Epithelial cell of prostate (primary cell): ENCODE measurements around the gene ARMH3.

Experiments used
- DNase-seq: peaks from one replicate; pipeline ENCODE4 v3.0.0-alpha.2; 2011; ENCODE audit warnings: low read depth, low spot score
- H3K27ac ChIP-seq: fragments of 450-650 bp; 2 replicates; pipeline ENCODE4 v1.5.1; 2017; ENCODE audit warnings: mild to moderate bottlenecking

The ARMH3 gene

GRCh38 chr10:101903827-101904550 lies 152.0 kb downstream of the ARMH3 start:
- no peak for DNase-seq
- H3K27ac ChIP-seq = no peak overlapping the region

GRCh38 chr10:101902820-101903145 lies 153.2 kb downstream of the ARMH3 start:
- DNase-seq = no peak
- no peak overlapping the region for H3K27ac ChIP-seq

- DNase-seq = no peak
- no peak overlapping the region for H3K27ac ChIP-seq
Measured at GRCh38 chr10:101902032-101902819, 153.7 kb downstream of the ARMH3 start.

- H3K27ac ChIP-seq = no peak overlapping the region
- no peak for DNase-seq
Measured at GRCh38 chr10:101901340-101901739, 154.6 kb downstream of the ARMH3 start.

- no peak for DNase-seq
- H3K27ac ChIP-seq = no peak overlapping the region
Measured at GRCh38 chr10:101897633-101898032, 158.3 kb downstream of the ARMH3 start.

- DNase-seq = no peak
Measured at GRCh38 chr10:101896225-101896877, 159.6 kb downstream of the ARMH3 start.

GRCh38 chr10:101895781-101896180 lies 160.2 kb downstream of the ARMH3 start:
- DNase-seq = no peak
- no peak overlapping the region for H3K27ac ChIP-seq

More at GRCh38 chr10:101896225-101896877, 159.6 kb downstream of the ARMH3 start:
- H3K27ac ChIP-seq = no peak overlapping the region

- no peak overlapping the region for H3K27ac ChIP-seq
- no peak for DNase-seq
Measured at GRCh38 chr10:101894742-101895141, 161.2 kb downstream of the ARMH3 start.

- no peak overlapping the region for H3K27ac ChIP-seq
- DNase-seq = no peak
Measured at GRCh38 chr10:101894266-101894665, 161.7 kb downstream of the ARMH3 start.

GRCh38 chr10:101893510-101894120 lies 162.4 kb downstream of the ARMH3 start:
- H3K27ac ChIP-seq = no peak overlapping the region
- DNase-seq = no peak

GRCh38 chr10:101892782-101893391 lies 163.1 kb downstream of the ARMH3 start:
- DNase-seq = no peak
- H3K27ac ChIP-seq = no peak overlapping the region

GRCh38 chr10:101889256-101890210 lies 166.4 kb downstream of the ARMH3 start:
- peak; percentile 12 for DNase-seq
- no peak overlapping the region for H3K27ac ChIP-seq

- DNase-seq = no peak
- no peak overlapping the region for H3K27ac ChIP-seq
Measured at GRCh38 chr10:101888251-101888949, 167.6 kb downstream of the ARMH3 start.

- H3K27ac ChIP-seq = no peak overlapping the region
- DNase-seq = no peak
Measured at GRCh38 chr10:101887775-101888174, 168.2 kb downstream of the ARMH3 start.

GRCh38 chr10:101886521-101887312 lies 169.3 kb downstream of the ARMH3 start:
- DNase-seq = no peak
- no peak overlapping the region for H3K27ac ChIP-seq

- no peak overlapping the region for H3K27ac ChIP-seq
- DNase-seq = no peak
Measured at GRCh38 chr10:101881036-101881774, 174.8 kb downstream of the ARMH3 start.

- H3K27ac ChIP-seq = peak overlapping the region; percentile 34
- no peak for DNase-seq
Measured at GRCh38 chr10:101880232-101880573, 175.8 kb downstream of the ARMH3 start.
